ENCODE measurements around the gene PCBP3. TPM values are rescaled to one million over a fixed set of nuclear protein-coding genes. Genes with fewer than 3 reads are reported as not detected.
"Not testable (repeated sequence)": the region's sequence is repeated elsewhere in the genome, so short reads cannot be mapped to it uniquely, and the experiment has no call there.

Gene PCBP3
- total RNA-seq, 2 experiments from 2014 or later, result 1.3 to 1.4 TPM

DNA sequence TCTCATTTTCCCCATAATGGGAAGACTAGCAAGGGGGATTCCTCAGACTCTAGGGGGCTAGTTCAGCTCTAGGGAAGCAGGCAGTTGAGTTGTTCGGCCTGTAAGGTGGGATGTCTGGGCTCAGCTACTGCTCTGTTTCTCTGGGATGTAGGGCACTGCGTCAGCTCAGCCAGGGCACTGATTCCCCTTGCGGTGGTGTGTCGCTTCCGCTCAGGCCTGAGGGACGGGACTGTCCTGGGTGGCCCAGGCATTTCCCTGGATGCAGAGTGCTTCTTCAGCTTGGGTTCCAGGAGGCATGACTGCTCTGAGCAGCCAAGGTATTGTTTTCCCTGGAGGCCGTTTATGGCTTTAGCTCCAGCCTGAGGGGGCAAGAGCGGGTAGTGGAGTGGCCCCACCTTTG is 38.8 kb upstream of the PCBP3 start:
- H3K27ac Mint-ChIP-seq; H3K27me3 Mint-ChIP-seq (ENCODE audit: low read depth); POLR2A ChIA-PET; H3K4me3 Mint-ChIP-seq; H3K9me3 Mint-ChIP-seq (ENCODE audit: insufficient read depth); H3K36me3 Mint-ChIP-seq (ENCODE audit: low read depth); CTCF ChIA-PET; ATAC-seq; H3K4me1 Mint-ChIP-seq (ENCODE audit: low read depth); DNase-seq: not testable (repeated sequence)

DNA sequence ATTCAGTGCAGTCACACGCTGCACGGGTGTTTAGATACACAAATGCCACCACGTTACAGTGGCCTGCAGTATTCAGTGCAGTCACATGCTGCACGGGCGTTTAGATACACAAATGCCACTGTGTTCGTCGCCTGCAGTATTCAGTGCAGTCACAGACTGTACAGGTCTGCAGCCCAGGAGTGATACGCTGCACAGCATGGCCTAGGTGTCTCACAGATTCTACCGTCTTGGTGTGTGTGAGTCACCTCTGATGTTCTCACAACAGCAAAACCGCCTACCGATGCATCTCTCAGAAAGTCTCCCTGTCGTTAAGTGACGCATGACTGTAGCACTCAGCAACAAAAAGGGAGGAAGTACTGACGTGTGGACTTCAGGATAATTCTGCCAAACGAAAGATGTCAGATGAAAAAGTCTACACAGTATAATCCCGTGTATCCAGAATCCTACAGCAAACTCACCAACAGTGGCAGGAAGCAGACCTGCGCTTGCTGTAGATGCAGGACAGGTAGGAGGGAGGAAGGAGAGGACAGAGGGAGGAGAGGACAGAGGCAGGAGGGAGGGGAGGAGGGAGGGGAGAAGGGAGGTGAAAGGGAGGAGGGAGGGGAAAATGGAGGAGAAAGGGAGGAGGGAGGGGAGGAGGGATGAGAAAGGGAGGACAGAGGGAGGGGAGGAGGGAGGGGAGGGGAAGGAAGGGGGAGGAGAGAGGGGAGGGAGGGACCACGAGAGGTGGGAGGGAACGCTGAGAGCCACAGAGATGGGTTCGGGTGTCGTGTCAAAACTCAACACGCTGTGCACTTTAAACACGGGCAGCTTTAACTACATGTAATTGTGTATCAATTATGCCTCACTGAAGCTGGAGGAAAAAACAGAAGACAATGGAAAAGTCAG is 36.3 kb upstream of the PCBP3 start:
- ChIA-PET CTCF (no interaction called here), POLR2A (no interaction called here)
- no peak overlapping the region for H3K27ac Mint-ChIP-seq
- H3K36me3 Mint-ChIP-seq (ENCODE audit: low read depth), result no peaks in the 10 kb centered on the region
- no peaks in the 10 kb centered on the region for H3K9me3 Mint-ChIP-seq (ENCODE audit: insufficient read depth)
- no peak overlapping the region for H3K4me3 Mint-ChIP-seq
- no peak for ATAC-seq
- H3K4me1 Mint-ChIP-seq (ENCODE audit: low read depth), result peaks cover 2% of the 10 kb centered on the region
- H3K27me3 Mint-ChIP-seq (ENCODE audit: low read depth), result peaks cover 8% of the 10 kb centered on the region
- no peak for DNase-seq

DNA sequence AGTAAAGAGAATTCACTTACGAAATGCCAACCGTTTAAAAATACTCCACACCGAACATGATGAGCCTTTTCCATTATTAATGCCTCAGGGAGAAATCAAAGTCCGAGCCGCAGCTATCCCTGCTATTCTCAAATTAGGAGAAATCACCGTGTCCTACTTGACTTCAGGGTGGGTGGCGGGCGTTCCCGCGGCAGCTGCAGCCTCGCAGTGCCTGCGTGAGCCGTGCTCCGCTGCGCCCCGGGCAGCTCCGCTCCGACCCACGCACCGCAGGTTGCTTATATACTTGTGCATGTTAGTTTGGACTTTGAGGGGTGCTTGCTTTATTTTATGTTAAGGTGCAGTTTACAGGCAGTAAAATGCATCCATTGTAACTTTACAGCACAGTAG is 35.6 kb upstream of the PCBP3 start:
- Mint-ChIP-seq H3K36me3 (ENCODE audit: low read depth) (no peaks in the 10 kb centered on the region), H3K27me3 (ENCODE audit: low read depth) (peaks cover 8% of the 10 kb centered on the region), H3K27ac (no peak overlapping the region), H3K4me3 (no peak overlapping the region), H3K9me3 (ENCODE audit: insufficient read depth) (no peaks in the 10 kb centered on the region), H3K4me1 (ENCODE audit: low read depth) (peaks cover 2% of the 10 kb centered on the region)
- DNase-seq, result no peak
- CTCF ChIA-PET, result no interaction called here
- no peak for ATAC-seq
- POLR2A ChIA-PET, result no interaction called here

DNA sequence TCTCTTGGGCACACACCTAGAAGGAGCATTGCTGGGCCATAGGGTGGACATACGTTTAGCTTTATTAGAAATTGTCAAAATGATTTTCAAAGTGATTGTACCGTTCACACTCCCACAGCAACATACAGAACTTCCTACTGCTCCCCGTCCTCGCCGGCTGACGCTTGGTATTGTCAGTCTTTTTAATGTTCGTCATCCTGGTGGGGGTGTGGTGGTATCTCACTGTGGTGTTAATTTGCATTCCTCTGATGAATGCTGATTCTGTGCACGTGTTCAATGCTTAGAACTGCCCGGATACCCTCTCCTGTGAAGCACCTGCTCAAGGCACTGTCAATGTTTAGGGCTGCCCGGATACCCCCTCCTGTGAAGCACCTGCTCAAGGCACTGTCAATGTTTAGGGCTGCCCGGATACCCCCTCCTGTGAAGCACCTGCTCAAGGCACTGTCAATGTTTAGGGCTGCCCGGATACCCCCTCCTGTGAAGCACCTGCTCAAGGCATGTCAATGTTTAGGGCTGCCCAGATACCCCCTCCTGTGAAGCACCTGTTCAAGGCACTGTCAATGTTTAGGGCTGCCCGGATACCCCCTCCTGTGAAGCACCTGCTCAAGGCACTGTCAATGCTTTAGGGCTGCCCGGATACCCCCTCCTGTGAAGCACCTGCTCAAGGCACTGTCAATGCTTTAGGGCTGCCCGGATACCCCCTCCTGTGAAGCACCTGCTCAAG is 34.6 kb upstream of the PCBP3 start:
- DNase-seq; H3K27me3 Mint-ChIP-seq (ENCODE audit: low read depth); POLR2A ChIA-PET; H3K4me1 Mint-ChIP-seq (ENCODE audit: low read depth); H3K27ac Mint-ChIP-seq; ATAC-seq; H3K36me3 Mint-ChIP-seq (ENCODE audit: low read depth); CTCF ChIA-PET; H3K9me3 Mint-ChIP-seq (ENCODE audit: insufficient read depth); H3K4me3 Mint-ChIP-seq: not testable (repeated sequence)

GRCh38 chr21:45609616-45610015 is 33.9 kb upstream of the PCBP3 start:
- ATAC-seq; POLR2A ChIA-PET; H3K27me3 Mint-ChIP-seq (ENCODE audit: low read depth); H3K4me1 Mint-ChIP-seq (ENCODE audit: low read depth); H3K27ac Mint-ChIP-seq; H3K9me3 Mint-ChIP-seq (ENCODE audit: insufficient read depth); H3K4me3 Mint-ChIP-seq; CTCF ChIA-PET; DNase-seq; H3K36me3 Mint-ChIP-seq (ENCODE audit: low read depth): not testable (repeated sequence)

GRCh38 chr21:45611296-45611695 is 32.2 kb upstream of the PCBP3 start:
- H3K36me3 Mint-ChIP-seq (ENCODE audit: low read depth), result no peaks in the 10 kb centered on the region
- H3K27me3 Mint-ChIP-seq (ENCODE audit: low read depth), result peaks cover 10% of the 10 kb centered on the region
- POLR2A ChIA-PET, result no interaction called here
- no peaks in the 10 kb centered on the region for H3K9me3 Mint-ChIP-seq (ENCODE audit: insufficient read depth)
- no peak for ATAC-seq
- peaks cover 23% of the 10 kb centered on the region for H3K4me1 Mint-ChIP-seq (ENCODE audit: low read depth)
- H3K27ac Mint-ChIP-seq, result no peak overlapping the region
- no peak for DNase-seq
- CTCF ChIA-PET, result no interaction called here
- no peak overlapping the region for H3K4me3 Mint-ChIP-seq

- DNase-seq, result no peak
- POLR2A ChIA-PET, result no interaction called here
- CTCF ChIA-PET, result no interaction called here
Observed at GRCh38 chr21:45611939-45612664, 31.4 kb upstream of the PCBP3 start.

DNA sequence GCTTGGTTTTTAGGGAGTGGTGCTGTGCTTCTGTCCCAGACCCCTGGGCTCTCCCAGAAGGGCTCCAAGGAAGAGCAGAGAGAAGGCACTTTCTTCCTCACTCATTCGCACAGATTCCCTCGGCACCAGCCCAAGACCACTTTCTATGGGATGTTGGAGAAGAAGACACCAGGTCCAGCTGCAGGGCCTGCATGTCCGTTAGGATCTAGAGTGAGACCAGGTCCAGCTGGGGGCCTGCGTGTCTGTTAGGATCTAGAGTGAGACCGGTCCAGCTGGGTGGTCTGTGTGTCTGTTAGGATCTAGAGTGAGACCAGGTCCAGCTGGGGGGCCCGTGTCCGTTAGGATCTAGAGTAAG is 30.9 kb upstream of the PCBP3 start:
- ATAC-seq; H3K27ac Mint-ChIP-seq; H3K36me3 Mint-ChIP-seq (ENCODE audit: low read depth); POLR2A ChIA-PET; CTCF ChIA-PET; H3K9me3 Mint-ChIP-seq (ENCODE audit: insufficient read depth); H3K4me3 Mint-ChIP-seq; DNase-seq; H3K27me3 Mint-ChIP-seq (ENCODE audit: low read depth): not testable (repeated sequence)
- peaks cover 21% of the 10 kb centered on the region for H3K4me1 Mint-ChIP-seq (ENCODE audit: low read depth)

More at GRCh38 chr21:45611939-45612664, 31.4 kb upstream of the PCBP3 start:
- Mint-ChIP-seq H3K27me3 (ENCODE audit: low read depth) (peaks cover 10% of the 10 kb centered on the region), H3K27ac (no peak overlapping the region), H3K4me1 (ENCODE audit: low read depth) (peaks cover 23% of the 10 kb centered on the region), H3K9me3 (ENCODE audit: insufficient read depth) (no peaks in the 10 kb centered on the region), H3K36me3 (ENCODE audit: low read depth) (no peaks in the 10 kb centered on the region), H3K4me3 (no peak overlapping the region)
- ATAC-seq, result no peak

- H3K9me3 Mint-ChIP-seq (ENCODE audit: insufficient read depth), result no peaks in the 10 kb centered on the region
- no peak for DNase-seq
- POLR2A ChIA-PET, result no interaction called here
- H3K4me3 Mint-ChIP-seq, result no peak overlapping the region
- no peak for ATAC-seq
- H3K27ac Mint-ChIP-seq, result no peak overlapping the region
- CTCF ChIA-PET, result no interaction called here
- H3K36me3 Mint-ChIP-seq (ENCODE audit: low read depth), result no peaks in the 10 kb centered on the region
- H3K27me3 Mint-ChIP-seq (ENCODE audit: low read depth), result peaks cover 10% of the 10 kb centered on the region
- H3K4me1 Mint-ChIP-seq (ENCODE audit: low read depth), result peaks cover 21% of the 10 kb centered on the region
Observed at GRCh38 chr21:45613396-45613795, 30.1 kb upstream of the PCBP3 start.

GRCh38 chr21:45613881-45614280 is 29.6 kb upstream of the PCBP3 start:
- peaks cover 21% of the 10 kb centered on the region for H3K4me1 Mint-ChIP-seq (ENCODE audit: low read depth)
- ChIA-PET CTCF (no interaction called here), POLR2A (no interaction called here)
- no peak for ATAC-seq
- peaks cover 8% of the 10 kb centered on the region for H3K27me3 Mint-ChIP-seq (ENCODE audit: low read depth)
- H3K4me3 Mint-ChIP-seq, result no peak overlapping the region
- no peak overlapping the region for H3K27ac Mint-ChIP-seq
- no peak for DNase-seq
- no peaks in the 10 kb centered on the region for H3K9me3 Mint-ChIP-seq (ENCODE audit: insufficient read depth)
- no peaks in the 10 kb centered on the region for H3K36me3 Mint-ChIP-seq (ENCODE audit: low read depth)

GRCh38 chr21:45615145-45615711 is 28.3 kb upstream of the PCBP3 start:
- H3K27ac Mint-ChIP-seq, result peak overlapping the region; percentile 43

More at GRCh38 chr21:45615145-45615711, 28.3 kb upstream of the PCBP3 start:
- Mint-ChIP-seq H3K9me3 (ENCODE audit: insufficient read depth) (no peaks in the 10 kb centered on the region), H3K4me3 (peak overlapping the region; percentile 65), H3K36me3 (ENCODE audit: low read depth) (no peaks in the 10 kb centered on the region), H3K4me1 (ENCODE audit: low read depth) (peaks cover 21% of the 10 kb centered on the region), H3K27me3 (ENCODE audit: low read depth) (peaks cover 13% of the 10 kb centered on the region)
- DNase-seq (peak; percentile 77), ATAC-seq (peak; percentile 91)
- ChIA-PET POLR2A (no interaction called here), CTCF (no interaction called here)

Measured in activated CD8-positive, alpha-beta T cell treated with anti-CD3 and anti-CD28 coated beads, Interleukin-2, amount 10 ng/mL, durations not matched to agents 7 days and 5 days (primary cell).